Measurements from ENCODE around the gene PDGFA.

GRCh38 chr7:479115-479947 lies 40.3 kb downstream of the PDGFA start:
- TF ChIP-seq EZH2 (IDR thresholded peaks at IDR 0.05) (no peak), POLR2AphosphoS5 (IDR thresholded peaks at IDR 0.05; ENCODE audit: borderline replicate concordance, low read depth, low read length) (no peak), FOXP2 (optimal IDR thresholded peaks at IDR 0.05; ENCODE audit: control extremely low read depth, extremely low read length, insufficient read depth) (no peak)

All from SK-N-MC (cell line).